ES-I3 (cell line): Measurements from ENCODE around the gene CHRNB1.

Source experiments
- H3K36me3 ChIP-seq: 2 replicates; pipeline ENCODE4 v1.6.1; 2013; ENCODE audit warnings: mild to moderate bottlenecking, low read length, control low read depth, moderate library complexity; ENCODE audit not compliant: insufficient read depth
- H3K4me1 ChIP-seq: 2 replicates; pipeline ENCODE4 v1.6.1; 2013; ENCODE audit warnings: mild to moderate bottlenecking, control low read depth, low read length; ENCODE audit not compliant: insufficient read depth
- H3K9ac ChIP-seq: 2 replicates; pipeline ENCODE4 v1.6.1; 2013; ENCODE audit warnings: low read depth, mild to moderate bottlenecking, low read length, moderate library complexity
- H3K9me3 ChIP-seq: 2 replicates; pipeline ENCODE4 v1.6.1; 2013; ENCODE audit warnings: mild to moderate bottlenecking, low read length, moderate library complexity; ENCODE audit not compliant: control insufficient read depth, insufficient read depth

The CHRNB1 gene, protein sequence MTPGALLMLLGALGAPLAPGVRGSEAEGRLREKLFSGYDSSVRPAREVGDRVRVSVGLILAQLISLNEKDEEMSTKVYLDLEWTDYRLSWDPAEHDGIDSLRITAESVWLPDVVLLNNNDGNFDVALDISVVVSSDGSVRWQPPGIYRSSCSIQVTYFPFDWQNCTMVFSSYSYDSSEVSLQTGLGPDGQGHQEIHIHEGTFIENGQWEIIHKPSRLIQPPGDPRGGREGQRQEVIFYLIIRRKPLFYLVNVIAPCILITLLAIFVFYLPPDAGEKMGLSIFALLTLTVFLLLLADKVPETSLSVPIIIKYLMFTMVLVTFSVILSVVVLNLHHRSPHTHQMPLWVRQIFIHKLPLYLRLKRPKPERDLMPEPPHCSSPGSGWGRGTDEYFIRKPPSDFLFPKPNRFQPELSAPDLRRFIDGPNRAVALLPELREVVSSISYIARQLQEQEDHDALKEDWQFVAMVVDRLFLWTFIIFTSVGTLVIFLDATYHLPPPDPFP

DNA sequence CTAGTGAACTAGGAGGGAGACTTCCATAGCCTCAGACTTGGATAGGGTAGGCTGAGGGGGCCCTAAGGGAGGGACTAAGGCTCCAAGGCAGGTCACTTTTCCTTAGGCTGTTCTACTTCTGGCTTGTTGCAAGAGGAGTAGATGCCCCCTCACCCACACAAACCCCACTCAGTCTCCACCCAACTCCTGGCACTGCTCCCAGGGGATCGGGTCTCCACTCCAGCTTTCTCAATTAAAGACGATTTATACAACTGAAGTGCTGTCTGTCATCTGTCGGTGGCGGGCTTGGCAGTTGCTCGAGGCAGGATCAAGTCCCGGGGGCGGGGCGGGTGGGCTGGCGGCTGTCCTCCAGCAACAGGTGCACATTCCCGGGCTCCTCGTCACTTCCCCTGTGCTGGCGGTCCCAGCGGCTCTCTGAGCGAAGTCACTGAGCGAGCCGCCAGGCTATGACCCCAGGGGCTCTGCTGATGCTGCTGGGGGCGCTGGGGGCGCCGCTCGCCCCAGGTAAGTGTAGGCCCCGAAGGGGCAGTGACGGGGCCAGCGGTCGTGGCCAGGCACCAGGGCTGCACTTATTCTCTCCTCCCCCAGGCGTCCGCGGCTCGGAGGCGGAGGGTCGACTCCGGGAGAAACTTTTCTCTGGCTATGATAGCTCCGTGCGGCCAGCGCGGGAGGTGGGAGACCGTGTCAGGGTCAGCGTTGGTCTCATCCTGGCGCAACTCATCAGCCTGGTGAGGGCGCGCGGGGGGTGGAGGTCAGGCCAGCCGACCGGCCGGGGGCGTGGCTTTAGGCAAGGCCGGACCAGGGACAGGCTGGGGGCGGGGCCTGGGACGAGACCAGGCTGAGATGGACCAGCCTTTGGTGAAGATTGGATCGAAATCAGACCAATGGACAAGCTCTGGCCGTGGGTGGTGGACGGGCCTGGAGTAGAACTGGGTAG is at the start of gene CHRNB1:
TSS of gene CHRNB1 (plus strand) at position 380 of the 937 bp plus-strand sequence. CDS start at position 447, 67 bp downstream.
- Histone ChIP-seq H3K36me3 (no peaks in the 10 kb centered on the region), H3K9me3 (no peaks in the 10 kb centered on the region), H3K9ac (peak within 1 kb of the TSS; percentile 67), H3K4me1 (peaks cover 5% of the 10 kb centered on the region; the same call in 1 of the 2 replicates)

DNA sequence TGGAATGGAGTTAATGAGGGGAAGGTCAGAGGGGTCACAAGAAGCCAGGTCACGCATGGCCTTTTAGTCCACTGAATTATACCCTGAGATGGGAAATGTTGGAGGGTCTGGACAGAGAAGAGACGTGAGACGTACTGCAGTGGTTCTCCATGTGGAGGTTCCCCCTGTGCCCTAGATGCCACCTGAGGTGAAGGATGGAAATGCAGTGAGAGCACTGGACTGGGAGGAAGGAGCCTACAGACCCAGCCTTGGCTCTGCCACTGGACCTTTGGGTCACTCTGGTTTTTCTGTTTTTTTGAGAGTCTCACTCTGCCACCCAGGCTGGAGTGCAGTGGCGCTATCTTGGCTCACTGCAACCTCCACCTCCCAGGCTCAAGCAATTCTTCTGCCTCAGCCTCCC is 48.7 kb upstream of the CHRNB1 start:
- Histone ChIP-seq H3K9ac (no peak overlapping the region), H3K9me3 (no peaks in the 10 kb centered on the region), H3K36me3 (peaks cover 3% of the 10 kb centered on the region; the same call in 1 of the 2 replicates), H3K4me1 (peaks cover 2% of the 10 kb centered on the region; the same call in 1 of the 2 replicates)

DNA sequence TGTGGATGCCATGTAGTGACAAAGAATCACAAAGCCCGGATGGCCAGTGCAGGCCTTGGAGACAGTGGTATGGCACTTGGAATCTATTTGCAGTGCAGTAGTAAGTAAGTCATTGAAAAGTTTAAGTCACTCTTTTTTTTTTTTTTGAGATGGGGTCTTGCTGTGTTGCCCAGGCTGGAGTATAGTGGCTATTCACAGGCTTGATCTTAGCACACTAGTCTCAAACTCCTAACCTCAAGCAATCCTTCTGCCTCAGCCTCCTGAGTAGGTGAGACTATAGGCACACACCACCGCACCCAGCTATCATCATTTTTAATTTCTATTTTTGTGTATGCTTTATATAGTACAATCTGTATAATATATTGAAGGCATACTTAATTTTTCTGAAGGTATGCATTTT is 46.2 kb upstream of the CHRNB1 start:
- H3K9me3 ChIP-seq = no peaks in the 10 kb centered on the region
- no peak overlapping the region for H3K9ac ChIP-seq
- H3K4me1 ChIP-seq = peaks cover 6% of the 10 kb centered on the region

DNA sequence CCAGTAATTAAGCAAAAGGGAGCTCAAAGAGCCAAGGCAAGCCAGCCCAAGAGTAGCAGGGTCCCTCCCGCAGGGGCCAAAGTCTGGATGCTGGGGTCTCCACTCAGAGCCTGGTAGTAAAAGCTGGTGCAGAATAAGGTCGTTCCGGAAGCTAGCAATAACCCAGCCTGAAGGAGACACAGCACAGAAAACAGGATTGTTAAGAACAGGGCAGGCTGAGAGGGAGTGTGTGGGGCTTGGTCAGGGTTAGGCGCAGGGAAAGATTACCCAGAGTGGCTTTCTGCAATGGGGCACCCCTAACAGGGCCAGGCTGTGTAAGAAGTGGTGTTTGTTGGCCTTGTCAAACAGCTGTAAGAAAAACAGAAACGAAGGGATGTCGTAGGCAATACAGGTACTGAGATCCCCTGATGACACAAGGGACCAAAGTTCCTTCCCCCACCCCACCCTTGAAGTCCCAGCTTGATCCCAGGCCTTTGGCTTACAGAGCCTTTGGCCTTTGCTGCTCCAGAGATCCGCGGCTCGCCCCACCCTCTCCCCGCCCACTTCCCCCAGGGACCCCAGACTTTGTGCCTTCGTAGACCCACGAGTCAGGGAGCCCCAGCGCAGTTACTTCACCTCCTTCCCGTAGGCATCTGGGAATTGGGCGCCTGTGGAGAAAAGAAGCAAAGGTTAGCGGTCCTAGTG is 41.7 kb upstream of the CHRNB1 start:
- Histone ChIP-seq H3K36me3 (no peaks in the 10 kb centered on the region; the same call in 1 of the 2 replicates), H3K4me1 (peaks cover 14% of the 10 kb centered on the region), H3K9ac (peak overlapping the region; percentile 77), H3K9me3 (no peaks in the 10 kb centered on the region)

More for the DNA sequence above, 46.2 kb upstream of the CHRNB1 start:
- H3K36me3 ChIP-seq = no peaks in the 10 kb centered on the region; the same call in 1 of the 2 replicates

DNA sequence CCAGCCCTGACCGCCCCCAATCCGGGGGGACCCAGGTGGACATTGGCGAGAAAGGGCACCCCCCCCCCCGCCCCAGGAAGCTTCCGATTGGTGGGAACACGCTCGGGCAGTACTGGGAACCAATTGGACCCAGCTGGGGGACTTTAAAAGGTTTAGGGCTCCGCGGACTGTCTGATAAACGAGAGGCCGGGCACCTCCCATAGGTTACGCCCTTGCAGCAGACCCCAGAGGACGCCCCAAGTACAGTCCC is 41.2 kb upstream of the CHRNB1 start:
- Histone ChIP-seq H3K36me3 (no peaks in the 10 kb centered on the region; the same call in 1 of the 2 replicates), H3K9me3 (no peaks in the 10 kb centered on the region), H3K4me1 (peaks cover 14% of the 10 kb centered on the region), H3K9ac (peak overlapping the region; percentile 77)

DNA sequence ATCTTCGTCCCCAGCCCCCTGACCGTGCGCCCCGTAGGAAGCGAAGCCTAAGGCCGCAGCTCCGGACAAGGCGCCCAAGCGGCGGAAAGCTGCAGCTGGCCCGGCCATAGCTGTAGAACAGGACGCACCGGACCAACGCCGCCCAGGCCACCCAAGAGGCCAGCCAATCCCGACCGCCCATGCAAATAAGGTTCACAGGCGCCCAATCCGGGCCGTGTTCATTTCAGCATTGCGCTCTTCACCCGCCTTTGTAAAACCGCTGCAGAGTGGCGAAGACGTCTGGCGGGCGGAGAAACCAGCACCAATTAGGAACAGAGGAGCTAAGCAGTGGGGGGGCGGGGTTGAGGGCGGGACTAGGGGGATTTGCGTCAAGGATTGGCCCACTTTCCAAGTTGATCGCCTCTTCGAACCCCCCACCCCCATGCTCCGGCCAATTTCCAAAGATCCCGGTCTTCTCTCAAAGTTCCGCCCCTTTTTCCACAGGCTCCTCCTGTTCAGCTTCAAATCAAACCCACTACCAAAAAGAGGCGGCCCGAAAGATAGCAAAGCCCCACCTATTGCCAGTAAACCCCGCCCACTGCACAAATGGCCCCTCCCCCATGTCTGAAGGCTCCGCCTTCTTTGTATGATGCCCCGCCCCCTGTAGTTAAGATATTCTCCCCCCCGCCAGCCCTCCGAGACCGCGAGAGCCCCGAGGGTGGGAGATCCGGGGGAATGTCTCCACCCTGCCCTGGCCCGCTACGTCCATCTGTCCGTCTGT is 40.7 kb upstream of the CHRNB1 start, which contains the start of gene TMEM256:
TSS of gene TMEM256 (minus strand) at position 121 of the 760 bp plus-strand sequence. CDS start at position 108, 13 bp downstream.
- no peaks in the 10 kb centered on the region for H3K9me3 ChIP-seq
- peak within 1 kb of the TSS; percentile 77 for H3K9ac ChIP-seq
- H3K36me3 ChIP-seq = no peaks in the 10 kb centered on the region; the same call in 1 of the 2 replicates
- peaks cover 14% of the 10 kb centered on the region for H3K4me1 ChIP-seq

DNA sequence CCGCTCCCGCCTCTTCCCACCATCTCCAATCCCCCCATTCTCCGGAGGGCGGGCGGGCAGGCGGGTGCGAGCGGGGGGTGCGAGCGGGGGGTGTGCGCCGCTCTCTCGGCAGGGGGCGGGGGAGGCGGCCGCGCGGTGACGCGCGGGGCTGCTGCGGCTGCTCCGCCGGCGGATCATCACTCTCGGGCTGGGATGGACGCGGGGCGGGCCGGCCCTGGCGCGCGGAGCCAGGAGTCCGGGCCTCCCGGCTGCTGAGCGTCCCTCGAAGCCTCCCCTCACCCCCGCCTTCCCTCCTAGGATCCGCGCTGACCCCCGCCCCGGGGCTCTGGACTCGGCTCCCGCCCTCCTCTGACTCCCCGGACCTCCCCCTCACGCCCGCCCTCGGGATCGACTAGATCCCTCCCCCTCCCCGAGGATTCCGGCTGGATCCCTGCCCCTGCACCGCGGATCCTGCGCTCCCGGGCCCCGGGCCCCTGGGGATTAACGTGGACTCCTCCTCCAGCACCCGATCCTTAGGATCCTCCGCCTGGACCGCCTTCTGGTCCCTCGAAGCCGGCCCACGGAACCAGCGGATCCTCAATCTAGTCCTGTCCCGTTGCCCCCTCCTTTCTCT is 40.0 kb upstream of the CHRNB1 start:
- H3K36me3 ChIP-seq = no peaks in the 10 kb centered on the region; the same call in 1 of the 2 replicates
- H3K9ac ChIP-seq = peak overlapping the region; percentile 77
- H3K4me1 ChIP-seq = peaks cover 14% of the 10 kb centered on the region
- H3K9me3 ChIP-seq = no peaks in the 10 kb centered on the region

DNA sequence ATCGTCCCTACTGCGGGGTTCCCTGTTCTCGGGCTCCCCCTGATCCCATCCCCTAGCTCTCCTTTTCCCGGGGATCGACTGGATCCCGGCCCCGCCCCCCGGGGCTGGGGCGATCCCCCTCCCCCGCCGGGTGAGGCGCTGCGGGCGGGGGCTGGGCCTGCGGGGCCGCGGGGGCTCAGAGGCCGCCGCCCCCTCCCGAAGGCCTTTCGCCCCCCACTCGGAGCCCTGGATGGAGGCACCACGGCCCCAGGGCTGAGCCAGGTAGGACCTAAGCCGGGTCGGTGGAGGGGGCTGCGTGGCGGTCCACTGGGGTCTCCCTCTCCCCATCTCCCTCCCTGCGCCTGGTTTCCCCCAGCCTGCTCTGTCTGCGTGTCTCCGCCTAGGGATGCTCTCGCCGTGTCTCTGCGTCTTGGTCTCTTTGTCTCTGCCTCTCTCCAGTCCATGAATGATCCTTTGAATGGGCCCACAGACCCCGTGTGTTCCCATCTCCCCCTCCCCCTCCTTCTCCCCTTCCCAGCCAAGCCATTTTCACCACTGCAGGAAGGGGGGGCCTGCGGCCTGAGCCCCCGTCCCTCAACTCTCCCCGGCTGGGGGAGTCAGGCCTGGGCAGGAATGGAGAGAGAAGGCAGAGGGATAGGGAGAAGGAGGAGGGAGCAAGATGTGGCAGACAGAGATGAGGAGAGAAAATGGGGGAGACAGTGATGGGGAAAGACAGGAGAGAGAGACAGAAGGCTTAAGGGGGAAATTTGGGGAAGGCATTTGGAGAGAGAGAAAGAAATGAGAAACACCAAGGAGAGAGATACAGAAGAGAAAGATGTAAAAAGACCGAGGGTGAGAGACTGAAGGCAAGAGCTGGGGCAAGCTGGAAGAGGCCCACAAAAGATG is 39.3 kb upstream of the CHRNB1 start:
- Histone ChIP-seq H3K4me1 (peaks cover 14% of the 10 kb centered on the region), H3K9ac (peak overlapping the region; percentile 77), H3K36me3 (no peaks in the 10 kb centered on the region; the same call in 1 of the 2 replicates)

DNA sequence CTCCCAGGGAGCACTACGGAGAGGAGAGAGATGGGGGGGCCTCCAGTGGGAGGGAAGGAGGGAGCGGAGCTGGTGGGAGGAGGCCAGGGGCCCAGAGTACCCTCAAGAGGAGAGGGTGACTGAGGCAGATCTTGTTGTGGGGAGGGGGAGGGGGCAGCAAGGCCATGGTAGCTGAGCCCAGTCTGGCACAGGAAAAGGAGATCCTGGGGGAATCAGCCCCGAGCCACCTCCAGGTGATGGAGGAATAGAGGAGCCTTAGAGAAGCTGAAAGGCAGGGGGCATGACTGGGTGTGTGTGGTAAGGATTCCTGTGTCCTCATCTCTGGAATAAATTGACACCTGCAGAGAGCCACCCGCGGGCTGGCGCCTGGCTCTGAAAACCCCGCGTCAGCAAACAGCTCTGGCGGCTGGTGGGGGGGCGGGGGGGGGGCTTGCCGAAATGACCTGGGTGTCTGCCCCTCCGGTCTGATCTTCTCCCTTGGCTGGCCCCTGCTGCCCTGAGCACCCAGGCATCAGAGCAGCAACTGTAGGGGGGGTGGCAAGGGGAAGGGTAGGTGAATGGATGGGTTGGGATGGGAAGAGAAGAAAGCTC is 38.5 kb upstream of the CHRNB1 start:
- H3K36me3 ChIP-seq = no peaks in the 10 kb centered on the region; the same call in 1 of the 2 replicates
- peak overlapping the region; percentile 77; the same call in 1 of the 2 replicates for H3K9ac ChIP-seq
- H3K4me1 ChIP-seq = peaks cover 14% of the 10 kb centered on the region
- no peaks in the 10 kb centered on the region for H3K9me3 ChIP-seq

More for the DNA sequence above, 39.3 kb upstream of the CHRNB1 start:
- no peaks in the 10 kb centered on the region for H3K9me3 ChIP-seq

DNA sequence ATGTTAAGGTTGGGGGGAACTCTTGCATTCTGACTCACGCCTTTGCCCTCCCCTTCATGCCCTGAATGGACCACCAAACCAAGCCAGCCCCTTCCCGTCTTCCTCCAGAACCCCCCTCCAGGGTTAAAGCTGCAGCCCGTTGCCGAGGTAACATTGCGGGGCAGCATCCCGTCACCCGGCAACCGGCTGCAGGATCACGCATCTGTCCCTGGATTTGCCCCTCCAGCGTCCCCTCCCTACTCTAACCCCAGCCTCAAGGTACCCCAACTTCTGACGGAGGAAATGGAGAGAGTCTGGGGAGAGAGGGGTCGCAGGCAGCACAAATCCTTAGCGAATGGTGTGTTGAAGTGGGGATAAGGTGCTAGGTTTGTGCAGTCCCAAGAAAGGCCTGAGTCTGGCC is 37.8 kb upstream of the CHRNB1 start:
- Histone ChIP-seq H3K4me1 (peaks cover 14% of the 10 kb centered on the region), H3K9ac (peak overlapping the region; percentile 9; the same call in 1 of the 2 replicates), H3K9me3 (no peaks in the 10 kb centered on the region), H3K36me3 (no peaks in the 10 kb centered on the region; the same call in 1 of the 2 replicates)

DNA sequence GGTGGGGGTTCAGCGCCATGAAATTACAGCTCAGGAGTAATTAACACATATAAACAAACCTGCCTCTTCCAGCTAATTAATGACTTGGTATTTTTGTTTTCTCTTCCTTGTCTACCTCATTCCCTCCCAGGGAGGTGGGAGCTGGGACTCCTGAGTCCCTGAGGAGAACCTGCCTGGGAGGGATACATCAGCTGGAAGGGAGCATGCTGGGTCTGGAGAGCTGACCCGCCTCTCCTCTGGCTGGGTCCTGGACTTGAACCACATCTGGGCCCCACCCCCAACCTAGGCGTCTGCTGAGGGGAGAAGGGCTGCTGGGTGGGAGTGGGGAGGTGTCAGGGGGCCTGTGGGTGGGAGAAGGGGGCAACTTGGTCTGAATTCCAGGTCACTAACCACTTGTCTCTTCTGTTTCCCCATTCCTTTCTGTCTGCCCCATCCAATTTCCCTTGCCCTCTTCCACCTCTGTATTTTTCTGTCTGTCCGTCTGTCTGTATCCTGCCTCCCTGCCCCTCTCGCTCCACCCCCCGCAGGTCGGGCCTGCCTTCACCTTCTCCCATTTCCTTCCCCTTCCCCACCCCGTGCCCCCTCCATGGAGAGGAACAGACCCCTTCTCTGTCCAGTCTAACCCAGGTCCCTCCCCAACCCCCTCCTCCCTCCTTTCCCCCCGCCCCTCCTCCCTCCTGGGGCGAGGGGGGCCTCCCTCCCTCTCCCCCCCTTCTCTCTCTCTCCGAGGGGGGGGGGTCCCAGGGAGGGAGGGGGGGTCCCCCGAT is 37.2 kb upstream of the CHRNB1 start, which contains the start of gene NLGN2:
TSS of gene NLGN2 (plus strand) at position 361 of the 767 bp plus-strand sequence. CDS start 411 bp downstream, outside the sequence.
- H3K9ac ChIP-seq = peak within 1 kb of the TSS; percentile 32; the same call in 1 of the 2 replicates
- no peaks in the 10 kb centered on the region for H3K9me3 ChIP-seq
- H3K36me3 ChIP-seq = no peaks in the 10 kb centered on the region; the same call in 1 of the 2 replicates
- H3K4me1 ChIP-seq = peaks cover 14% of the 10 kb centered on the region
